ENCODE measurements around the gene CASK.
"Not testable (repeated sequence)": the region's sequence is repeated elsewhere in the genome, so short reads cannot be mapped to it uniquely, and the experiment has no call there.

CASK gene

GRCh38 chrX:41616935-41617334 is 306.4 kb downstream of the CASK start:
- DNase-seq, result no peak

GRCh38 chrX:41616255-41616654 is 307.1 kb downstream of the CASK start:
- DNase-seq, result no peak

GRCh38 chrX:41608244-41608643 is 315.1 kb downstream of the CASK start:
- DNase-seq, result no peak

- no peak for DNase-seq
Observed at GRCh38 chrX:41607264-41607832, 316.0 kb downstream of the CASK start.

GRCh38 chrX:41606057-41606456 is 317.3 kb downstream of the CASK start:
- not testable (repeated sequence) for DNase-seq

- DNase-seq, result no peak
Observed at GRCh38 chrX:41604766-41605543, 318.4 kb downstream of the CASK start.

- DNase-seq, result no peak
Observed at GRCh38 chrX:41604177-41604576, 319.2 kb downstream of the CASK start.

GRCh38 chrX:41603596-41603995 is 319.8 kb downstream of the CASK start:
- DNase-seq, result no peak

GRCh38 chrX:41602816-41603345 is 320.5 kb downstream of the CASK start:
- no peak for DNase-seq

- no peak for DNase-seq
Observed at GRCh38 chrX:41600291-41600690, 323.1 kb downstream of the CASK start.

GRCh38 chrX:41599507-41599906 is 323.8 kb downstream of the CASK start:
- DNase-seq, result no peak

GRCh38 chrX:41596596-41596995 is 326.8 kb downstream of the CASK start:
- DNase-seq, result no peak

- no peak for DNase-seq
Observed at GRCh38 chrX:41594634-41595033, 328.7 kb downstream of the CASK start.

- DNase-seq, result no peak
Observed at GRCh38 chrX:41591906-41592305, 331.4 kb downstream of the CASK start.

GRCh38 chrX:41590641-41591040 is 332.7 kb downstream of the CASK start:
- no peak for DNase-seq

- no peak for DNase-seq
Observed at GRCh38 chrX:41589634-41590270, 333.6 kb downstream of the CASK start.

GRCh38 chrX:41588271-41588670 is 335.1 kb downstream of the CASK start:
- no peak for DNase-seq

- DNase-seq, result no peak
Observed at GRCh38 chrX:41580423-41581064, 342.8 kb downstream of the CASK start.

- DNase-seq, result no peak
Observed at GRCh38 chrX:41563876-41564275, 359.5 kb downstream of the CASK start.

- no peak for DNase-seq
Observed at GRCh38 chrX:41561045-41561444, 362.3 kb downstream of the CASK start.

- DNase-seq, result no peak
Observed at GRCh38 chrX:41559235-41560052, 363.9 kb downstream of the CASK start.

- DNase-seq, result no peak
Observed at GRCh38 chrX:41558531-41558930, 364.8 kb downstream of the CASK start.

GRCh38 chrX:41556958-41557357 is 366.4 kb downstream of the CASK start:
- DNase-seq, result no peak
